HepG2 (cell line): ENCODE measurements around the gene PPCS. TPM values are rescaled to one million over a fixed set of nuclear protein-coding genes. Genes with fewer than 3 reads are reported as not detected.

ENCODE experiments used
- CBX2 ChIP-seq, 2 experiments: fragments of 200-600 bp in 1 of 2; sonication (generic); formaldehyde crosslinking in 1 of 2; IDR thresholded peaks; 2 replicates each; pipeline versions ENCODE4 v1.7.0 to v1.8.1; 2018 to 2022; ENCODE audit warnings: low read depth in 2 of 2, low read length in 1 of 2, mild to moderate bottlenecking in 1 of 2, missing genetic modification reagents in 1 of 2
- FOSL1 ChIP-seq: sonication (generic); formaldehyde crosslinking; IDR thresholded peaks from 2 replicates; pipeline ENCODE4 v1.9.0; 2021; ENCODE audit warnings: missing genetic modification reagents, borderline replicate concordance
- GLI4 ChIP-seq: sonication (generic); formaldehyde crosslinking; IDR thresholded peaks from 2 replicates; pipeline ENCODE4 v1.5.1; 2020; ENCODE audit warnings: missing genetic modification reagents, mild to moderate bottlenecking, moderate library complexity, borderline replicate concordance
- HBP1 ChIP-seq: IDR thresholded peaks from 2 replicates; pipeline ENCODE4 v1.6.1; 2016; ENCODE audit warnings: low read depth, control low read depth
- MATR3 ChIP-seq: sonication (generic); formaldehyde crosslinking; IDR thresholded peaks from 2 replicates; pipeline ENCODE4 v1.4.0; 2020; ENCODE audit warnings: missing genetic modification reagents
- TCF12 ChIP-seq, 2 experiments: fragments of 450-650 bp in 1 of 2; sonication (generic) in 1 of 2; formaldehyde crosslinking in 1 of 2; IDR thresholded peaks; 2 replicates each; pipeline versions ENCODE4 v1.6.1 to v1.8.0; 2017 to 2022; ENCODE audit warnings: antibody characterized with exemption in 1 of 2, mild to moderate bottlenecking in 1 of 2, missing genetic modification reagents in 1 of 2, moderate library complexity in 1 of 2
- ZNF530 ChIP-seq: sonication (generic); formaldehyde crosslinking; IDR thresholded peaks from 2 replicates; pipeline ENCODE4 v1.5.0; 2020; ENCODE audit warnings: low read depth, mild to moderate bottlenecking, missing genetic modification reagents
- polyA plus RNA-seq, 8 experiments: library from polyadenylated mRNA; depleted of rRNA in 3 of 8; stranded (reverse) in 7 of 8; unstranded in 1 of 8; fragments of >200 nt; fragmentation: Illumina TruSeq in 4 of 8; extraction: Trizol in 4 of 8; gene quantifications; 2 replicates each; pipeline versions ENCODE4 v1.2.1 to v1.2.3, GENCODE V29; 2011 to 2016; ENCODE audit warnings: low read depth in 4 of 8, missing spikeins in 1 of 8, mixed read lengths in 1 of 8; ENCODE audit not compliant: insufficient read depth in 1 of 8
- total RNA-seq, 5 experiments: library from RNA; depleted of rRNA; stranded (reverse); fragments of >200 nt; fragmentation: Illumina TruSeq; extraction: Trizol; gene quantifications; 2 replicates each; pipeline ENCODE4 v1.2.3, GENCODE V29; 2016; ENCODE audit warnings: low read depth in 1 of 5
- TF ChIP-seq, protein P1 (sequence below): sonication (generic); formaldehyde crosslinking; conservative IDR thresholded peaks from 2 replicates; pipeline ENCODE4 v1.4.0; 2020; ENCODE audit warnings: missing genetic modification reagents
- TF ChIP-seq, protein P2 (sequence below): sonication (generic); formaldehyde crosslinking; IDR thresholded peaks from 2 replicates; pipeline ENCODE4 v1.8.0; 2022; ENCODE audit warnings: missing genetic modification reagents, mild to moderate bottlenecking, moderate library complexity, borderline replicate concordance
- TF ChIP-seq, protein P3 (sequence below): sonication (generic); formaldehyde crosslinking; IDR thresholded peaks from 2 replicates; pipeline ENCODE4 v1.4.0; 2020; ENCODE audit warnings: missing genetic modification reagents, mild to moderate bottlenecking, borderline replicate concordance
- TF ChIP-seq, protein P4 (sequence below): IDR thresholded peaks from 2 replicates; pipeline ENCODE4 v1.6.1; 2016; ENCODE audit warnings: missing genetic modification reagents, missing compliant biosample characterization

PPCS gene
- total and polyA plus RNA-seq, 2 of the 13 experiments (the other 11 are each of a cell fraction or from before 2014, with no cell fraction given), result 13.4 to 38.9 TPM

DNA sequence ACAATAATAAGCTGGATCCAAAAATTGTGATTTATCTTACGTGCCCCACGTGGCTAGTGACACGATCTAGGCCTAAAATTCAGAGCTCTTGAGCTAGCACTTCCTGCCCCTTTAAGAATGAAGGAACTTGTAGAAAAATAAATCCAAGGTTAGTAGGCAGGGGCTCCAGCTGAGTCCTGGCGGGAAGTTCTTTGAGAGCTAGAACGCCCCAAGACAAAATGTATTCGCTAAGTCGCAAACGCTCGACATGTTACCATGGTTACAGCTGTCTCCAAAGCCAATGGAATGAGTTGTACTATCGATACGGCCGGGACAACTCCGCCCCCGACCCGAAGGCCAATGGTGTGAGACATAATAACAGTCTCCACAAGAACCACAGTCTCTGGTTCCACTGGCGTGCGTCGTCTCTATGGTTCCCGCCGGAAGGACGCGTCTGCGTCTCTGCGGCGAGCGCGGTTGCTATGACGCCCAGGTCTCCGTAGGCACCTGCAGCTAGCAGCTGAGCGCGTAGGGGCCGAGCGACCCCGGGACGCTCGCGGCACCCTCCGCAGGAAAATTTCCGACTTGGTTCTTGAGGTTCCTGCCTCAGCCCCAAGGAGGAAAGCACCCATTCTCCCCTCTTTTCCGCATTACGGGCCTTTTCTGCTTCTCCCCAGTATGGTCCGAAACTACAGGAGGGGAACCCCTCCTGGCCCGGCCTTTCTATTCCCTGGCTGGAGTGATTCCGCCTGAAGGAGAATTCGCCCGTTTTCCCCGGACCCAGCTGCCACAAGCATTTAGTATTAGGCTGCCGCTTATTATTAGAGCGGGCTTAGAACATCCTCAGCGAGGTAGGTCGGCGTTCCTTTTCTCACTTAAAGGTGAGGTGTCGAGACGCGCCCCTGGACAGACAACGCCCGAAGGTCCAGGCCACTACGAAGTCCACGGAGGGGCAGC, 6.8 kb downstream of the PPCS start, which contains the start of gene CCDC30 (continued):
- TF ChIP-seq, protein P1, sequence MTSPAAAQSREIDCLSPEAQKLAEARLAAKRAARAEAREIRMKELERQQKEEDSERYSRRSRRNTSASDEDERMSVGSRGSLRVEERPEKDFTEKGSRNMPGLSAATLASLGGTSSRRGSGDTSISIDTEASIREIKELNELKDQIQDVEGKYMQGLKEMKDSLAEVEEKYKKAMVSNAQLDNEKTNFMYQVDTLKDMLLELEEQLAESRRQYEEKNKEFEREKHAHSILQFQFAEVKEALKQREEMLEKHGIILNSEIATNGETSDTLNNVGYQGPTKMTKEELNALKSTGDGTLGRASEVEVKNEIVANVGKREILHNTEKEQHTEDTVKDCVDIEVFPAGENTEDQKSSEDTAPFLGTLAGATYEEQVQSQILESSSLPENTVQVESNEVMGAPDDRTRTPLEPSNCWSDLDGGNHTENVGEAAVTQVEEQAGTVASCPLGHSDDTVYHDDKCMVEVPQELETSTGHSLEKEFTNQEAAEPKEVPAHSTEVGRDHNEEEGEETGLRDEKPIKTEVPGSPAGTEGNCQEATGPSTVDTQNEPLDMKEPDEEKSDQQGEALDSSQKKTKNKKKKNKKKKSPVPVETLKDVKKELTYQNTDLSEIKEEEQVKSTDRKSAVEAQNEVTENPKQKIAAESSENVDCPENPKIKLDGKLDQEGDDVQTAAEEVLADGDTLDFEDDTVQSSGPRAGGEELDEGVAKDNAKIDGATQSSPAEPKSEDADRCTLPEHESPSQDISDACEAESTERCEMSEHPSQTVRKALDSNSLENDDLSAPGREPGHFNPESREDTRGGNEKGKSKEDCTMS (CRISPR knock-in tag), result no peak
- no peak for TF ChIP-seq TCF12 (IDR thresholded peaks at IDR 0.05)
- TF ChIP-seq TCF12 (CRISPR knock-in tag; IDR thresholded peaks at IDR 0.05), result no peak
- TF ChIP-seq ZNF530 (CRISPR knock-in tag), result no peak
- no peak for TF ChIP-seq MATR3 (CRISPR knock-in tag)
- TF ChIP-seq, protein P2, sequence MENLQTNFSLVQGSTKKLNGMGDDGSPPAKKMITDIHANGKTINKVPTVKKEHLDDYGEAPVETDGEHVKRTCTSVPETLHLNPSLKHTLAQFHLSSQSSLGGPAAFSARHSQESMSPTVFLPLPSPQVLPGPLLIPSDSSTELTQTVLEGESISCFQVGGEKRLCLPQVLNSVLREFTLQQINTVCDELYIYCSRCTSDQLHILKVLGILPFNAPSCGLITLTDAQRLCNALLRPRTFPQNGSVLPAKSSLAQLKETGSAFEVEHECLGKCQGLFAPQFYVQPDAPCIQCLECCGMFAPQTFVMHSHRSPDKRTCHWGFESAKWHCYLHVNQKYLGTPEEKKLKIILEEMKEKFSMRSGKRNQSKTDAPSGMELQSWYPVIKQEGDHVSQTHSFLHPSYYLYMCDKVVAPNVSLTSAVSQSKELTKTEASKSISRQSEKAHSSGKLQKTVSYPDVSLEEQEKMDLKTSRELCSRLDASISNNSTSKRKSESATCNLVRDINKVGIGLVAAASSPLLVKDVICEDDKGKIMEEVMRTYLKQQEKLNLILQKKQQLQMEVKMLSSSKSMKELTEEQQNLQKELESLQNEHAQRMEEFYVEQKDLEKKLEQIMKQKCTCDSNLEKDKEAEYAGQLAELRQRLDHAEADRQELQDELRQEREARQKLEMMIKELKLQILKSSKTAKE (CRISPR knock-in tag), result no peak
- no peak for TF ChIP-seq FOSL1 (CRISPR knock-in tag)
- no peak for TF ChIP-seq GLI4 (CRISPR knock-in tag)
- TF ChIP-seq, protein P3, sequence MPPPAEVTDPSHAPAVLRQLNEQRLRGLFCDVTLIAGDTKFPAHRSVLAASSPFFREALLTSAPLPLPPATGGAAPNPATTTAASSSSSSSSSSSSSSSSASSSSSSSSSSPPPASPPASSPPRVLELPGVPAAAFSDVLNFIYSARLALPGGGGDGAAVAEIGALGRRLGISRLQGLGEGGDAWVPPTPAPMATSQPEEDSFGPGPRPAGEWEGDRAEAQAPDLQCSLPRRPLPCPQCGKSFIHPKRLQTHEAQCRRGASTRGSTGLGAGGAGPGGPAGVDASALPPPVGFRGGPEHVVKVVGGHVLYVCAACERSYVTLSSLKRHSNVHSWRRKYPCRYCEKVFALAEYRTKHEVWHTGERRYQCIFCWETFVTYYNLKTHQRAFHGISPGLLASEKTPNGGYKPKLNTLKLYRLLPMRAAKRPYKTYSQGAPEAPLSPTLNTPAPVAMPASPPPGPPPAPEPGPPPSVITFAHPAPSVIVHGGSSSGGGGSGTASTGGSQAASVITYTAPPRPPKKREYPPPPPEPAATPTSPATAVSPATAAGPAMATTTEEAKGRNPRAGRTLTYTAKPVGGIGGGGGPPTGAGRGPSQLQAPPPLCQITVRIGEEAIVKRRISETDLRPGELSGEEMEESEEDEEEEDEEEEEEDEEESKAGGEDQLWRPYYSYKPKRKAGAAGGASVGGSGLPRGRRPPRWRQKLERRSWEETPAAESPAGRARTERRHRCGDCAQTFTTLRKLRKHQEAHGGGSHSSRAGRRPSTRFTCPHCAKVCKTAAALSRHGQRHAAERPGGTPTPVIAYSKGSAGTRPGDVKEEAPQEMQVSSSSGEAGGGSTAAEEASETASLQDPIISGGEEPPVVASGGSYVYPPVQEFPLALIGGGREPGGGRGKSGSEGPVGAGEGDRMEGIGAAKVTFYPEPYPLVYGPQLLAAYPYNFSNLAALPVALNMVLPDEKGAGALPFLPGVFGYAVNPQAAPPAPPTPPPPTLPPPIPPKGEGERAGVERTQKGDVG (CRISPR knock-in tag), result 0 out of 2 replicates have a peak, but pooled peaks have one; percentile 26
- TF ChIP-seq HBP1, result no peak
- TF ChIP-seq, protein P4, sequence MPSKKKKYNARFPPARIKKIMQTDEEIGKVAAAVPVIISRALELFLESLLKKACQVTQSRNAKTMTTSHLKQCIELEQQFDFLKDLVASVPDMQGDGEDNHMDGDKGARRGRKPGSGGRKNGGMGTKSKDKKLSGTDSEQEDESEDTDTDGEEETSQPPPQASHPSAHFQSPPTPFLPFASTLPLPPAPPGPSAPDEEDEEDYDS (CRISPR knock-in tag), result 0 out of 2 replicates have a peak, but pooled peaks have one; percentile 15
- no peak for TF ChIP-seq CBX2 (IDR thresholded peaks at IDR 0.05; ENCODE audit: low read depth, low read length)
- TF ChIP-seq CBX2 (CRISPR knock-in tag; IDR thresholded peaks at IDR 0.05; ENCODE audit: low read depth), result no peak
